ENCODE results near the gene MTG1.

DNA sequence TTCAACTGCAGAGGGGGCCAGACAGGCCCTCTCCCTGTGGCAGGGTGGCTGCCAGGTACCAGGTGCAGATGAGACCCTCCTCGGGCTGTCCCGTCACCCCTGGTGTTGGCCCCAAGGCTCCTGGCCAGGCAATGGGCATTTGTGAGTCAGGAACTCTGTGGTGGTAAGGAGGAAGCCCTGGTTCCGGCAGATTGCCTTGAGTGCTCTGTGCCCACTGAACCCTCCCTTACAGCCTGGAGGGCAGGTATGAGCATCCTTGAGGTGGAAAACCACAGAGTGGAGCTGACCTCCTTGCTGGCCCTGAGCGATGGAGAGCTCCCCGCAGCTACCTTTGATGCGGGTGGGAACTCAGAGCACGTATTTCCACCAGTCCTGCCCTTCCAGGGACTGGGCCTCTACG, 12.9 kb upstream of the MTG1 start:
- TF ChIP-seq, protein P1, sequence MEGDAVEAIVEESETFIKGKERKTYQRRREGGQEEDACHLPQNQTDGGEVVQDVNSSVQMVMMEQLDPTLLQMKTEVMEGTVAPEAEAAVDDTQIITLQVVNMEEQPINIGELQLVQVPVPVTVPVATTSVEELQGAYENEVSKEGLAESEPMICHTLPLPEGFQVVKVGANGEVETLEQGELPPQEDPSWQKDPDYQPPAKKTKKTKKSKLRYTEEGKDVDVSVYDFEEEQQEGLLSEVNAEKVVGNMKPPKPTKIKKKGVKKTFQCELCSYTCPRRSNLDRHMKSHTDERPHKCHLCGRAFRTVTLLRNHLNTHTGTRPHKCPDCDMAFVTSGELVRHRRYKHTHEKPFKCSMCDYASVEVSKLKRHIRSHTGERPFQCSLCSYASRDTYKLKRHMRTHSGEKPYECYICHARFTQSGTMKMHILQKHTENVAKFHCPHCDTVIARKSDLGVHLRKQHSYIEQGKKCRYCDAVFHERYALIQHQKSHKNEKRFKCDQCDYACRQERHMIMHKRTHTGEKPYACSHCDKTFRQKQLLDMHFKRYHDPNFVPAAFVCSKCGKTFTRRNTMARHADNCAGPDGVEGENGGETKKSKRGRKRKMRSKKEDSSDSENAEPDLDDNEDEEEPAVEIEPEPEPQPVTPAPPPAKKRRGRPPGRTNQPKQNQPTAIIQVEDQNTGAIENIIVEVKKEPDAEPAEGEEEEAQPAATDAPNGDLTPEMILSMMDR (conservative IDR thresholded peaks at IDR 0.05; ENCODE audit: low read length): no peak
- TF ChIP-seq EZH2phosphoT487 (IDR thresholded peaks at IDR 0.05; ENCODE audit: borderline replicate concordance): no peak

Data from Loucy (cell line).